ENCODE measurements around the gene CDK5RAP1.

CDK5RAP1 gene

DNA sequence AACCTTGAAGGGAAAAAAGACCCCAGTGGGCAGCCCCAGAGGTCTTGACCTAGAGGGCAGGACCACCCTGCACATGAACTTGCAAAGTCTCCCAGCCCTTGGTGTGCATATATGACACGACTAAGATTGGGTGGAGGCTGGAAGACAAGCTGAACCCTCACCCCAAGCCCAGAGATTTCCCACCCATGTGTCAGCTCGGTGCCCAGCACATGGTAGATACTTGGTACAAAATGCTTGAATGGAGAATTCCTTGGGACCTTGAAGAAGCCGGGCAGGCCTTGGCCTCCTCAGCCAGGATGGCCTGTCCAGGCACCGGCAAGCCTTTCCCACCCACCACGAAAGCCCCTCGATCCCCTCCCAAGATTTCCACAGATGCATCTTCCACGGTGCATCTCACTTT, 67.7 kb downstream of the CDK5RAP1 start:
- H3K27me3 ChIP-seq (ENCODE audit: insufficient read depth, low read depth, severe bottlenecking): no peaks in the 10 kb centered on the region

DNA sequence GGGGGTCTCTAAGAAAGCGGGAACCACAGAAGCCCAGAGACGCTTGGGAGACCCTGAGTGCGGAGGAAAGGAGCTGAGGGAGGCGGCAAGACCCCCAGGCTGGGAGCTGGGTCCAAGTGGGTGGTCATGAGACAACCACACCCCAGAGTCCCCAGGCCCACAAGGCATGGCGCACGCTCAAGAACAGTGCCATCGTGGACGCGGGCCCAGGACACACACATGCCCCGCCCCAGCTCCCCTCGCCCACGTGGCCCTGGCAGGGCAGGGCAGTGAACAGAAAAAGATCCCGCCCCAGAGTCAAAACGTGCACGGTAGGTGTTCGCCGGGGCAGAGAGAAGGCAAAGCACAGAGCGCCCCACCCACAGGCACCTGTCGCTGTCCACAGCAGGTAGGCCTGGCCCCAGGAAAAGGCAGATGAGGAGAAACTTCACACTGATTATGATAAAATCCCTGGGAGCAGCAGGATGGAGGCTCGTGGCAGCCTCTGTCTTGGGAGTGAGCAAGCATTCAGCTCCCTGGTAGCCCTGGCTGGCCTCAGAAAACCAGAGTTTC, 68.3 kb downstream of the CDK5RAP1 start:
- TF ChIP-seq CTCF (IDR thresholded peaks at IDR 0.05; ENCODE audit: low read depth, low read length): no peak
- no peaks in the 10 kb centered on the region for H3K27me3 ChIP-seq (ENCODE audit: insufficient read depth, low read depth, severe bottlenecking)
- no peak overlapping the region for H3K4me3 ChIP-seq (ENCODE audit: low read depth, low read length)
- no peak for DNase-seq
- H3K36me3 ChIP-seq: no peaks in the 10 kb centered on the region
- H3K27ac ChIP-seq: no peak overlapping the region
- no peaks in the 10 kb centered on the region for H3K9me3 ChIP-seq (ENCODE audit: severe bottlenecking)

More for the DNA sequence above, 67.7 kb downstream of the CDK5RAP1 start:
- Histone ChIP-seq H3K27ac (no peak overlapping the region), H3K4me3 (ENCODE audit: low read depth, low read length) (no peak overlapping the region), H3K36me3 (no peaks in the 10 kb centered on the region), H3K9me3 (ENCODE audit: severe bottlenecking) (no peaks in the 10 kb centered on the region)
- no peak for TF ChIP-seq CTCF (IDR thresholded peaks at IDR 0.05; ENCODE audit: low read depth, low read length)
- DNase-seq: no peak

- H3K36me3 ChIP-seq: no peaks in the 10 kb centered on the region
- TF ChIP-seq CTCF (IDR thresholded peaks at IDR 0.05; ENCODE audit: low read depth, low read length): no peak
- H3K27ac ChIP-seq: no peak overlapping the region
- no peaks in the 10 kb centered on the region for H3K9me3 ChIP-seq (ENCODE audit: severe bottlenecking)
- no peaks in the 10 kb centered on the region for H3K27me3 ChIP-seq (ENCODE audit: insufficient read depth, low read depth, severe bottlenecking)
- DNase-seq: no peak
- no peak overlapping the region for H3K4me3 ChIP-seq (ENCODE audit: low read depth, low read length)
Observed at GRCh38 chr20:33328157-33329137, 72.9 kb downstream of the CDK5RAP1 start.

GRCh38 chr20:33325350-33325749, 76.0 kb downstream of the CDK5RAP1 start:
- Histone ChIP-seq H3K27me3 (ENCODE audit: insufficient read depth, low read depth, severe bottlenecking) (no peaks in the 10 kb centered on the region), H3K9me3 (ENCODE audit: severe bottlenecking) (no peaks in the 10 kb centered on the region), H3K4me3 (ENCODE audit: low read depth, low read length) (no peak overlapping the region), H3K36me3 (no peaks in the 10 kb centered on the region), H3K27ac (no peak overlapping the region)
- DNase-seq: no peak
- no peak for TF ChIP-seq CTCF (IDR thresholded peaks at IDR 0.05; ENCODE audit: low read depth, low read length)

DNA sequence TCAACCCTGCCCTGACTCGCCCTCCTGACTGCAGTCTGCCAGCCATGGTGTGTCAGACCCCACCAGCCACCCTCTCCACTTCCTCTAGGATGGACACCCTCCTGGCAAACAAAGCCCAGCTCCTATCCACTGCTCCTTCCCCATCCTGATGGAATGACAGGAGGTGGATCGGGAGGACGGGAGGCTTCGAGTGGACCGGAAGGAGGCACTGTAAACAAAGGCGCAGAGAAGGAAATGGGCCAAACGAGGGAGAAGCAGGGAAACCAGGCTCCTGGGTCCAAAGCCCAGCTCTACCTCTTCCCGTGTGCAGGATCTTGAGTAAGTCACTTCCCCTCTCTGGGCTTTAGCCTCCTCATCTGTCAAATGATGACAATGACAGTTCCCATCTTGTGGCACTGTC, 78.1 kb downstream of the CDK5RAP1 start:
- no peak for TF ChIP-seq CTCF (IDR thresholded peaks at IDR 0.05; ENCODE audit: low read depth, low read length)
- DNase-seq: no peak
- H3K4me3 ChIP-seq (ENCODE audit: low read depth, low read length): no peak overlapping the region
- no peak overlapping the region for H3K27ac ChIP-seq
- no peaks in the 10 kb centered on the region for H3K36me3 ChIP-seq
- H3K9me3 ChIP-seq (ENCODE audit: severe bottlenecking): no peaks in the 10 kb centered on the region
- H3K27me3 ChIP-seq (ENCODE audit: insufficient read depth, low read depth, severe bottlenecking): no peaks in the 10 kb centered on the region

Measured in WERI-Rb-1 (cell line).